ENCODE results near the gene ZMYND8. TPM values are rescaled to one million over a fixed set of nuclear protein-coding genes. Genes with fewer than 3 reads are reported as not detected.
"Not testable (repeated sequence)": the region's sequence is repeated elsewhere in the genome, so short reads cannot be mapped to it uniquely, and the experiment has no call there.

The ZMYND8 gene
- total RNA-seq, 1 donor from 2014 or later = 13.8 TPM

GRCh38 chr20:47373206-47373733 is 16.8 kb upstream of the ZMYND8 start:
- DNase-seq (ENCODE audit: low spot score) (no peak), ATAC-seq (no peak)

GRCh38 chr20:47370850-47371782 is 14.6 kb upstream of the ZMYND8 start:
- DNase-seq (ENCODE audit: low spot score) = no peak
- no peak for ATAC-seq

GRCh38 chr20:47370214-47370613 is 13.7 kb upstream of the ZMYND8 start:
- no peak for ATAC-seq
- no peak for DNase-seq (ENCODE audit: low spot score)

GRCh38 chr20:47368301-47368700 is 11.8 kb upstream of the ZMYND8 start:
- DNase-seq (ENCODE audit: low spot score) = no peak
- ATAC-seq = no peak

- ATAC-seq; DNase-seq (ENCODE audit: low spot score): not testable (repeated sequence)
Observed at GRCh38 chr20:47366301-47366700, 9.8 kb upstream of the ZMYND8 start.

GRCh38 chr20:47365023-47365764 is 8.7 kb upstream of the ZMYND8 start:
- ATAC-seq (no peak), DNase-seq (ENCODE audit: low spot score) (no peak)

- DNase-seq (ENCODE audit: low spot score) (no peak), ATAC-seq (no peak)
Observed at GRCh38 chr20:47362361-47363219, 6.1 kb upstream of the ZMYND8 start.

GRCh38 chr20:47361057-47361915 is 4.8 kb upstream of the ZMYND8 start:
- DNase-seq (ENCODE audit: low spot score) = no peak

GRCh38 chr20:47360297-47361056 is 4.0 kb upstream of the ZMYND8 start:
- peak; percentile 28 for ATAC-seq

More at GRCh38 chr20:47361057-47361915, 4.8 kb upstream of the ZMYND8 start:
- no peak for ATAC-seq

GRCh38 chr20:47359530-47360296 is 3.2 kb upstream of the ZMYND8 start:
- DNase-seq (ENCODE audit: low spot score) (no peak), ATAC-seq (peak; percentile 1)

More at GRCh38 chr20:47360297-47361056, 4.0 kb upstream of the ZMYND8 start:
- peak; percentile 83 for DNase-seq (ENCODE audit: low spot score)

GRCh38 chr20:47358672-47359529 is 2.4 kb upstream of the ZMYND8 start:
- ATAC-seq = peak; percentile 60
- DNase-seq (ENCODE audit: low spot score) = peak; percentile 91

- no peak for DNase-seq (ENCODE audit: low spot score)
- peak; percentile 23 for ATAC-seq
Observed at GRCh38 chr20:47358039-47358671, 1.7 kb upstream of the ZMYND8 start.

GRCh38 chr20:47357296-47358038 is 968 bp upstream of the ZMYND8 start:
- DNase-seq (ENCODE audit: low spot score) (peak; percentile 88), ATAC-seq (peak; percentile 34)

GRCh38 chr20:47356220-47356525 is 326 bp downstream of the ZMYND8 start:
- ATAC-seq = no peak
- DNase-seq (ENCODE audit: low spot score) = no peak

GRCh38 chr20:47355489-47356219 is 845 bp downstream of the ZMYND8 start:
- DNase-seq (ENCODE audit: low spot score) (no peak), ATAC-seq (no peak)

Data from left lobe of liver (tissue), 2 donors.